Activated CD8-positive, alpha-beta memory T cell treated with anti-CD3 and anti-CD28 coated beads, Interleukin-2, amount 50 U/mL, for 1 hour (primary cell): ENCODE measurements around the gene DPP3.

Experiments
- DNase-seq: peaks from one replicate; pipeline ENCODE4 v3.0.0-alpha.2; 2020; ENCODE audit errors: extremely low read depth

Gene DPP3

GRCh38 chr11:66484806-66485380 lies 4.7 kb downstream of the DPP3 start:
- DNase-seq, result no peak

GRCh38 chr11:66488957-66489356 lies 8.7 kb downstream of the DPP3 start:
- DNase-seq, result no peak

DNA sequence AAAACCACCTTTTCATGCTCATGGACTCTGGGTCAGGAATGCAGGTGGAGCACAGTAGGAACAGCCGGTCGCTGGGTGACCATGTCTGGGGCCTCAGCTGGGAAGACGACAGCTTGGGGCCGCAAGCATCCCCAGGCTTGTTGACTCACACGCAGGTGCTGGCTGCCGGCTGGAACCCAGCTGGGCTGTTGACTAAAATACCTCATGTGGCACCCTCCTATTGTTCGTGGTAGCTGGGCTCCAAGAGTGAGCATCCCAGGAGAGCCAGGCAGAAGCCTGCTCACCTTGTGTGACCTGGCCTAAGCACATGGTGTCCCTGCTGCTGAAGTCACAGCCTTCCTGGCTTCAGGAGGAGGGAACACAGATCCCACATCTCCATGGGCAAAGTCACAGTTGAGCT lies 9.4 kb downstream of the DPP3 start:
- DNase-seq, result no peak

GRCh38 chr11:66491315-66491935 lies 11.2 kb downstream of the DPP3 start:
- no peak for DNase-seq

DNA sequence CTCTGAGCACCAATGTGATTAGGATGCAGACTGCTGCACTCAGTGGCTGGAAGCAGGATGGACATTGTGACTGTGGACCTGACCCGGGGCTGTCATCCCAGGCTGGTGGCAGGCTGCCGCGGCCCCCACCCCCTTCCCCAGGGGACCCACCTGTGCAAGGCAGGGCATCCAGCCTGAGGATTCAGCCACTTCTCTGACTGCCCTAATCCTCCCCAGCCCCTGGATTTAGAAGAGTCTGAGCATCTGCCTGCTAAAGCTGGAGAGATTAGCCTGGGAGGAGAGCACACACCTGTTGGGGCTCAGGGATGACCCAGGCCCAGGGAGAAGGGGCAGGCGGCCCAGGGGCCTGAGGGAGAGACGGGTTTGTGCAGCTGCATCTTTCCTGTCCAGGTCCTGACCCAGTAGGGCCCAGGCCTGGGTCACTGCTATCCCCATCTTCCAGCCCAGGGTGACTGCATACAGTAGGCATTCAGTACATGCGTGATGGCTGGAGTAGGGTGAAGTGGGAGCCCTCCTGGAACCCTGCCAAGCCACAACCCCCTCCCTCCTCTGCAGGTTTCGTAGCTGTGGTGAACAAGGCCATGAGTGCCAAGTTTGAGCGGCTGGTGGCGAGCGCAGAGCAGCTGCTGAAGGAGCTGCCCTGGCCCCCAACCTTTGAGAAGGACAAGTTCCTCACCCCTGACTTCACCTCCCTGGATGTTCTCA lies 12.1 kb downstream of the DPP3 start:
- no peak for DNase-seq

GRCh38 chr11:66493130-66493529 lies 12.9 kb downstream of the DPP3 start:
- no peak for DNase-seq

- DNase-seq, result no peak
Observed at GRCh38 chr11:66494458-66494857, 14.2 kb downstream of the DPP3 start.

GRCh38 chr11:66494935-66495334 lies 14.7 kb downstream of the DPP3 start:
- no peak for DNase-seq

- DNase-seq, result no peak
Observed at GRCh38 chr11:66495401-66495854, 15.2 kb downstream of the DPP3 start.

DNA sequence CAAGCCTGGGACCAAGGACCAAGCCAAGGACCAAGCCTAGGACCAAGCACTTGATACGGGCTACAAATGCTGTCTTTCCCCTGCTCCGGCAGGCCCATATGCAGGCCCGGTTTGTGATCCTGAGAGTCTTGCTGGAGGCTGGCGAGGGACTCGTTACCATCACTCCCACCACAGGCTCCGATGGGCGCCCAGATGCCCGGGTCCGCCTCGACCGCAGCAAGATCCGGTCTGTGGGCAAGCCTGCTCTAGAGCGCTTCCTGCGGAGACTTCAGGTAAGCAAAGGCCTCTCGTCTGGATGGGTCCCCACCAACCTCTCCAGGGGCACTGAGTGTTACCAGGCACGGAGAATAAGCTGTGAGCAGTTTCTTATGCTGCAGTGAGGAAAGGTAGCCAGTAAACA lies 17.0 kb downstream of the DPP3 start:
- DNase-seq, result no peak

- no peak for DNase-seq
Observed at GRCh38 chr11:66498506-66498905, 18.3 kb downstream of the DPP3 start.

DNA sequence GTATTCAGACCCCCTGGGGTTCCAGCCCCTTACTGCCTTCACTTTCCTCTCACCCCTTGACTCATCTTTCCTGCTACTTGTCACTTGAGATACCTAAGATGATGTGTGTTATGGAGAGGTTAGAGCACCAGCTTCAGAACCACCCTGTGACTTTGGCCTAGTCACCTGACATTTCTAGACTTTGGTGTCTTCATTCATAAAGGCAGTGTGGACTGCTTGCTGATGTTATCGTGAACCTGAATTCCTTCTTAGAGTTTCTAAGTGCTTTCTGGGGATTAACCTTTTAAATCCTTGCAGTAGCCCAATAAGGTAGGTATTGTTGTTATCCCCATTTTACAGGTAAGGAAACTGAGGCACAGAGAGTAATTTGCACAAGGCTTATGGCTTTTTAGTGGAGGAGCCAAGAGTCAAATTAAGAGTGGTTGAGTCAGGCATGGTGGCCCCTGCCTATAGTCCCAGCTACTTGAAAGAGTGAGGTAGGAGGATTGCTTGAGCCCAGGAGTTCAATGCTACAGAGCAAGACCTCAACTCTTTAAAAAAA lies 25.1 kb downstream of the DPP3 start:
- no peak for DNase-seq

- DNase-seq, result no peak
Observed at GRCh38 chr11:66509131-66509561, 28.9 kb downstream of the DPP3 start.

DNA sequence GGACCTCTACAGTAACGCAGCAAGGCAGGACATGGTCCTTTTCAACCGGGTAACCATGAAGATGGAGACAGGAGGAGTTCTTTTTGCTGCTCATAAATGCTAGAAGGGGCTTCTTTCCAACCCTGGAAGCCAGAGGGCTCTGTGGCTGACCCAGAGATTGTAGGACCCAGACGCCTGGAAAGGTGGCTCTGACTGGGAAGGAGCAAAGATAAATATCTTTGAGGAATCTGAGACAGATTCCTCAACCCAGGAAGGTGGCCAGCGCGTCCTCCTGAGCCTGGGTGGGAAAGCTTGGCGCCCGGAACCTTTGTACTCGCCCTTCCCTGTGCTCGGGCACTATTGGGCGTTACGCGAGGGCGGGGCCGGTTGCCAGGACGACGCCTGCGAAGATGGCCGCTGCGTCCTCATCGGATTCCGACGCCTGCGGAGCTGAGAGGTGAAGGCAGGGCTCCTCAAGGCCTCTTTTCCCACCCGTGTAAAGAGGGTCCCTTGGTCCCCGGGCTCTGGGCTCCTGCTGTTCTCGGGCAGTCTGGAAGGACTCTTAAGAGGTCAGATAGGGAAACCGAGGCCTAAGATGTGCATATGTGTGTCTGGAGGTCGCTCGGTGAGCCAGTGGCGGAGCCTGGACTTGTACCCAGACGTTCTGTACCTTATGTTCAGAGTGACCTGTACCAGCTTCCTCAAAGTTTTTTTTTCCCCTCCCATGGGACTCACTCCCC lies 30.2 kb downstream of the DPP3 start, which contains the start of gene BBS1:
Gene BBS1, plus strand, starts transcription at position 365 of the 719 bp plus-strand sequence. Its CDS starts 25 bp downstream, at position 390.
- DNase-seq, result peak; percentile 39

GRCh38 chr11:66510990-66511339 lies 30.7 kb downstream of the DPP3 start:
- DNase-seq, result no peak

- no peak for DNase-seq
Observed at GRCh38 chr11:66523611-66524010, 43.4 kb downstream of the DPP3 start.

GRCh38 chr11:66524304-66525040 lies 44.2 kb downstream of the DPP3 start:
- no peak for DNase-seq

- no peak for DNase-seq
Observed at GRCh38 chr11:66529069-66529468, 48.8 kb downstream of the DPP3 start.

DNA sequence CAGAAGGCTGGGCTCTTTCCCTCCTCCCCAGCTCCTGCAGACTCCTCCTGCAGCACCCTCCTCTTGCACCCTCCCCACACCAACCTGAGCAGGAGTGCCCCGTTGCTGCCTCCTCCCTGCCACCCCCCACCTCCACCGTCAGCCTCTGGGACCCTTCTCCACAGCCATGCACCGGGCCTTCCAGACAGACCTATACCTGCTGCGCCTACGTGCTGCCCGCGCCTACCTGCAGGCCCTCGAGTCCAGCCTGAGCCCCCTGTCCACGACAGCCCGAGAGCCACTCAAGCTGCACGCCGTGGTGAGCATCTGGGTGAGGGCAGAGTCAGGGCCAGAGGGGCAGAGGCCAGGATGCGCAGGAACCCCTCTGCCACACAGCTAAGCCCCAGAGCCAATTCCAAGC lies 49.4 kb downstream of the DPP3 start:
- DNase-seq, result no peak

DNA sequence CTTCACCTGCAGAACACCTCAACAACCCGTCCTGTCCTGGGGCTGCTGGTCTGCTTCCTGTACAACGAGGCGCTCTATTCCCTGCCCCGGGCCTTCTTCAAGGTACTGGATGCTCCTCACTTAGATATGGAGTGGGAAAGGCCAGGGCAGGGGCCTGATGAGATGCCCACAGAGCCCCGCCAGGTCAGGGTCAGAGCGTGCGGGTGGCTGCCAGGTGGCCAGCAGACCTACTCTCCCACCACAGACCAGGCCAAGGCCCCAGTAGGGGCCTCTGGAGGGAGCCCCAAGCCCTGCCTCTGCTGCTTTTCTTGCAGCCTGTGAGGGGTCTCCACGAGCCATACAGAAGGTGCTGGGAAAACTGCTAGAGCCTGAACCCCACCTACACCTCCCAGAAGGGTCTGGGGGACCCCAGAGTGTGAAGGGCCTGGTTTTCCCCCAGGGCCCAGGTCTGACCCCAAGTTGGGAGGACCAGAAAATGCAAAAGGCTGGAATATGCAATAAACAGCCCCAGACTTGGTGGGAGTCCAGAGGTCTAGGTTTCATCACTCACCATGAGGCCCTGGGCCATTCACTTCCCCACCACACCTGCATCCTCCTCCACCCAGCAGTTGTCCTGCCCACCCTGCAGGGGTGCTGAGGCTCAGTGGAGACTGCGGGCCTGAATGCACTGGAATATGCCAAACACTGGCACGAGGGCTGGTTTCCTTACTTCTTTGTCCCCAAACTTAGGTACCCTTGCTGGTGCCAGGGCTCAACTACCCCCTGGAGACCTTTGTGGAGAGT lies 50.9 kb downstream of the DPP3 start:
- no peak for DNase-seq

DNA sequence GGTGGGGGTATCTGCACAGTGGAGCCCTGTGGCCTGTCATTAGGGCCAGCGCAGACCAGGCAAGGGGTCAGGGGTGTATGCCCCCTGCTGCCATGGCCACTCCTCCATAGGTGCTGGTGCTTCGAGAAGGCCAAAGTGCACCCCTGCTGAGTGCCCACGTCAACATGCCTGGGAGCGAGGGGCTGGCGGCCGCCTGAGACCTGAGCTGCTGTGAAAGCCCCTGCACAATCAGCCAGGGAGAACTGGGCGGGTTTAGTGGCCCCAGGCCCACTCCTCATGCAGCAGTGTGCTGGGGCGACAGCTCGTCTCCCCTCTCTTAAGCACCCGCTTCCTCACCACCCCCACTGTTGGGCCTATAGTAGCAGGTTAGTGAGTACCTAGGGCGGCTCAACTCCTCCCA lies 51.6 kb downstream of the DPP3 start:
- no peak for DNase-seq
